ENCODE data around the gene BTNL3.
"Not testable (repeated sequence)": the region's sequence is repeated elsewhere in the genome, so short reads cannot be mapped to it uniquely, and the experiment has no call there.

BTNL3 gene

GRCh38 chr5:181045857-181046256 lies 57.2 kb downstream of the BTNL3 start:
- DNase-seq (ENCODE audit: low read depth in 1 of 2, low spot score in 1 of 2): not testable (repeated sequence)

- DNase-seq (ENCODE audit: low read depth in 1 of 2, low spot score in 1 of 2): no peak
Measured at GRCh38 chr5:181047288-181047687, 58.6 kb downstream of the BTNL3 start.

- DNase-seq (ENCODE audit: low read depth in 1 of 2, low spot score in 1 of 2): no peak
Measured at GRCh38 chr5:181047921-181048320, 59.3 kb downstream of the BTNL3 start.

- no peak for DNase-seq (ENCODE audit: low read depth in 1 of 2, low spot score in 1 of 2)
Measured at GRCh38 chr5:181050016-181050415, 61.4 kb downstream of the BTNL3 start.

- DNase-seq (ENCODE audit: low read depth in 1 of 2, low spot score in 1 of 2): no peak
Measured at GRCh38 chr5:181051841-181052671, 63.4 kb downstream of the BTNL3 start.

- no peak for DNase-seq (ENCODE audit: low read depth in 1 of 2, low spot score in 1 of 2)
Measured at GRCh38 chr5:181052672-181053487, 64.2 kb downstream of the BTNL3 start.

- DNase-seq (ENCODE audit: low read depth in 1 of 2, low spot score in 1 of 2): no peak
Measured at GRCh38 chr5:181053488-181054121, 65.0 kb downstream of the BTNL3 start.

- DNase-seq (ENCODE audit: low read depth in 1 of 2, low spot score in 1 of 2): no peak
Measured at GRCh38 chr5:181054138-181054537, 65.5 kb downstream of the BTNL3 start.

- no peak for DNase-seq (ENCODE audit: low read depth in 1 of 2, low spot score in 1 of 2)
Measured at GRCh38 chr5:181054871-181055459, 66.3 kb downstream of the BTNL3 start.
